ENCODE data around the gene CDH8.

GRCh38 chr16:62067182-62067581 is 30.9 kb upstream of the CDH8 start:
- no peak for TF ChIP-seq CTCF (IDR thresholded peaks at IDR 0.05; ENCODE audit: poor library complexity)
- TF ChIP-seq EZH2phosphoT487 (IDR thresholded peaks at IDR 0.05; ENCODE audit: low read depth, severe bottlenecking, unreplicated experiment) = no peak
- no peak for TF ChIP-seq EZH2 (IDR thresholded peaks at IDR 0.05; ENCODE audit: borderline replicate concordance)

All from hepatocyte (in vitro differentiated cells).